8988T (cell line): ENCODE results near the gene MED28.
"Not testable (repeated sequence)": the region's sequence is repeated elsewhere in the genome, so short reads cannot be mapped to it uniquely, and the experiment has no call there.

Experiments used
- DNase-seq: peaks from one replicate; pipeline ENCODE4 v3.0.0; 2011

The MED28 gene

GRCh38 chr4:17619416-17620105 lies 5.1 kb downstream of the MED28 start:
- DNase-seq = no peak

- DNase-seq = no peak
These were observed 9.1 kb downstream of the MED28 start for GRCh38 chr4:17623451-17624001.

GRCh38 chr4:17624821-17625220 lies 10.4 kb downstream of the MED28 start:
- no peak for DNase-seq

GRCh38 chr4:17630228-17630627 lies 15.8 kb downstream of the MED28 start:
- no peak for DNase-seq

GRCh38 chr4:17633600-17633999 lies 19.2 kb downstream of the MED28 start:
- no peak for DNase-seq

- DNase-seq = no peak
These were observed 20.6 kb downstream of the MED28 start for GRCh38 chr4:17635056-17635455.

- no peak for DNase-seq
These were observed 21.9 kb downstream of the MED28 start for GRCh38 chr4:17636341-17636695.

- DNase-seq = peak; percentile 82
These were observed 22.5 kb downstream of the MED28 start for GRCh38 chr4:17636696-17637622.

- DNase-seq = no peak
These were observed 24.7 kb downstream of the MED28 start for GRCh38 chr4:17639136-17639535.

GRCh38 chr4:17642398-17642783 lies 27.9 kb downstream of the MED28 start:
- DNase-seq = no peak

- no peak for DNase-seq
These were observed 32.3 kb downstream of the MED28 start for GRCh38 chr4:17646693-17647092.

- no peak for DNase-seq
These were observed 32.9 kb downstream of the MED28 start for GRCh38 chr4:17647176-17647806.

GRCh38 chr4:17647927-17648326 lies 33.5 kb downstream of the MED28 start:
- DNase-seq = no peak

GRCh38 chr4:17650406-17650805 lies 36.0 kb downstream of the MED28 start:
- no peak for DNase-seq

- no peak for DNase-seq
These were observed 40.3 kb downstream of the MED28 start for GRCh38 chr4:17654701-17655100.

- DNase-seq = no peak
These were observed 42.6 kb downstream of the MED28 start for GRCh38 chr4:17657090-17657489.

GRCh38 chr4:17657849-17658248 lies 43.4 kb downstream of the MED28 start:
- DNase-seq = no peak

GRCh38 chr4:17659196-17659595 lies 44.8 kb downstream of the MED28 start:
- DNase-seq = not testable (repeated sequence)

- DNase-seq = no peak
These were observed 48.3 kb downstream of the MED28 start for GRCh38 chr4:17662694-17663093.

- no peak for DNase-seq
These were observed 50.3 kb downstream of the MED28 start for GRCh38 chr4:17664755-17665154.

GRCh38 chr4:17665346-17665745 lies 50.9 kb downstream of the MED28 start:
- no peak for DNase-seq

GRCh38 chr4:17665852-17666251 lies 51.4 kb downstream of the MED28 start:
- no peak for DNase-seq

- DNase-seq = no peak
These were observed 52.8 kb downstream of the MED28 start for GRCh38 chr4:17667253-17667652.
